Tibial nerve (tissue), 4 donors: ENCODE results near the gene UBASH3B. TPM values are rescaled to one million over a fixed set of nuclear protein-coding genes. Genes with fewer than 3 reads are reported as not detected.

Experiments
- DNase-seq, 2 donors: peaks; one replicate each; pipeline ENCODE4 v3.0.0-alpha.2; 2019; ENCODE audit warnings: low spot score in 2 of 2
- H3K27ac ChIP-seq, 4 donors: fragments of 200-600 bp; sonication (generic) in 3 of 4; one replicate each; pipeline ENCODE4 v1.5.1; 2017 to 2019; ENCODE audit warnings: mild to moderate bottlenecking in 1 of 4
- H3K27me3 ChIP-seq, 2 donors: fragments of 200-600 bp; sonication (generic) in 1 of 2; one replicate each; pipeline versions ENCODE4 v1.5.1 to v1.6.0; 2017 to 2019
- H3K36me3 ChIP-seq, 3 donors: fragments of 200-600 bp; sonication (generic); one replicate each; pipeline ENCODE4 v1.5.1; 2018 to 2019
- H3K4me1 ChIP-seq, 4 donors: fragments of 200-600 bp; sonication (generic) in 3 of 4; one replicate each; pipeline ENCODE4 v1.5.1; 2017 to 2019
- H3K4me3 ChIP-seq, 4 donors: fragments of 200-600 bp; sonication (generic) in 3 of 4; one replicate each; pipeline ENCODE4 v1.5.1; 2017 to 2019; ENCODE audit warnings: mild to moderate bottlenecking in 1 of 4, moderate library complexity in 1 of 4
- H3K9me3 ChIP-seq, 4 donors: fragments of 200-600 bp; sonication (generic) in 3 of 4; one replicate each; pipeline ENCODE4 v1.5.1; 2017 to 2019
- EP300 ChIP-seq, 2 donors: sonication (generic); formaldehyde crosslinking; IDR thresholded peaks; one replicate each; pipeline ENCODE4 v1.6.1; 2017; ENCODE audit warnings: antibody characterized with exemption in 2 of 2, mild to moderate bottlenecking in 1 of 2
- POLR2A ChIP-seq, 2 donors: fragments of 450-650 bp; IDR thresholded peaks; one replicate each; pipeline ENCODE4 v1.6.1; 2017; ENCODE audit warnings: antibody characterized with exemption in 2 of 2, mild to moderate bottlenecking in 2 of 2, moderate library complexity in 2 of 2
- WGBS, 2 donors: methylation state at CpG; one replicate each; pipeline ENCODE4 v1.1.5; 2018; 5-methylcytosine and 5-hydroxymethylcytosine counted together
- total RNA-seq, 4 donors: library from RNA; depleted of rRNA; stranded (reverse); fragments of >200 nt; gene quantifications; one replicate each; pipeline ENCODE4 v1.1.0, GENCODE V29; 2016
- TF ChIP-seq, protein P1 (sequence below), 5 experiments: fragments of 200-600 bp in 3 of 5; fragments of 450-650 bp in 2 of 5; sonication (generic) in 3 of 5; IDR thresholded peaks; one replicate each; pipeline ENCODE4 v1.5.1; 2016 to 2019; ENCODE audit warnings: antibody characterized with exemption in 5 of 5, mild to moderate bottlenecking in 3 of 5, moderate library complexity in 2 of 5

The UBASH3B gene
- total RNA-seq, 4 donors from 2014 or later, result 0.66 to 5.1 (median 1.8) TPM

DNA sequence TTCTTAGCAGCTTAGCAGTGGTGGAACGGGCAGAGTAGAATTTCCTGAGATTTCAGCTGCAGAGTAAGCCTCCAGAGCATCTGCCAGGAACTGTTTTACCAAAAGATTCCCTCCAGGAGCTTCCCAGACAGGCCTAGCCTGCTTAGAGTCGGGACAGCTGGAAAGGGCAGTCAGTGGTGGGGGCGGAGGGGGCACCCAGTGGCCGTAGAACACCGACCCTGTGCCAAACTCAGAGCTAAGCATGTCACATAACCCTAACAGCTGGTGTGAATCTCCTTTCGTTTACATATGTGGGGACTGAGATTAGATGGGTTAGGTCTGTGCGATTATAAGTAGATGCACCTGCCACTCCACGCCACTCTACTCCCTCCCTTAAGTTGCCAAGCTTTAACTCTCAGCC is 102.8 kb downstream of the UBASH3B start:
- DNase-seq, result no peak
- Histone ChIP-seq H3K4me1 (no peaks in the 10 kb centered on the region), H3K4me3 (no peak overlapping the region), H3K36me3 (no peaks in the 10 kb centered on the region), H3K27me3 (no peaks in the 10 kb centered on the region), H3K27ac (no peak overlapping the region), H3K9me3 (no peaks in the 10 kb centered on the region)
- 76 to 82% methylated on average over 8 of the region's 8 CpGs for WGBS, 2 donors
- TF ChIP-seq POLR2A (IDR thresholded peaks at IDR 0.05) (no peak), EP300 (IDR thresholded peaks at IDR 0.05) (no peak)
- TF ChIP-seq, protein P1, sequence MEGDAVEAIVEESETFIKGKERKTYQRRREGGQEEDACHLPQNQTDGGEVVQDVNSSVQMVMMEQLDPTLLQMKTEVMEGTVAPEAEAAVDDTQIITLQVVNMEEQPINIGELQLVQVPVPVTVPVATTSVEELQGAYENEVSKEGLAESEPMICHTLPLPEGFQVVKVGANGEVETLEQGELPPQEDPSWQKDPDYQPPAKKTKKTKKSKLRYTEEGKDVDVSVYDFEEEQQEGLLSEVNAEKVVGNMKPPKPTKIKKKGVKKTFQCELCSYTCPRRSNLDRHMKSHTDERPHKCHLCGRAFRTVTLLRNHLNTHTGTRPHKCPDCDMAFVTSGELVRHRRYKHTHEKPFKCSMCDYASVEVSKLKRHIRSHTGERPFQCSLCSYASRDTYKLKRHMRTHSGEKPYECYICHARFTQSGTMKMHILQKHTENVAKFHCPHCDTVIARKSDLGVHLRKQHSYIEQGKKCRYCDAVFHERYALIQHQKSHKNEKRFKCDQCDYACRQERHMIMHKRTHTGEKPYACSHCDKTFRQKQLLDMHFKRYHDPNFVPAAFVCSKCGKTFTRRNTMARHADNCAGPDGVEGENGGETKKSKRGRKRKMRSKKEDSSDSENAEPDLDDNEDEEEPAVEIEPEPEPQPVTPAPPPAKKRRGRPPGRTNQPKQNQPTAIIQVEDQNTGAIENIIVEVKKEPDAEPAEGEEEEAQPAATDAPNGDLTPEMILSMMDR (IDR thresholded peaks at IDR 0.05), result no peak

DNA sequence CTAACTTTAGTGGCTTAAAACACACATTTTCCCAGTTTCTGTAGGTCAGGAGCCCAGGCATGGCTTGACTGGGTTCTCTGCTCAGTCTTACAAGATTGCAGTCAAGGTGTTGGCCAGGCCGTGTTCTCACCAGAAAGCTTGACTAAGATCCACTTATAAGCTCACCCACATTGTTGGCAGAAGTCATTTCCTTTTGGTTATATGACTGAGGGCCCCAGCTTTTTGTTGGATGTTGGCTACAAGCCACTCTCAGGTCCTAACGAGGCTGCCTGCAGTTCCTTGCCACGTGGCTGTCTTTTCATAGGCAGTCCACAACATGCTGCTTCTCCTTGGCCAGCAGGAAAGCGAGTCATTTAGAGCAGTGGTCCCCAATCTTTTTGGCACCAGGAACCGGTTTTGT is 103.5 kb downstream of the UBASH3B start:
- TF ChIP-seq EP300 (IDR thresholded peaks at IDR 0.05) (no peak), POLR2A (IDR thresholded peaks at IDR 0.05) (no peak)
- TF ChIP-seq, protein P1 (IDR thresholded peaks at IDR 0.05), result no peak
- Histone ChIP-seq H3K4me1 (no peaks in the 10 kb centered on the region), H3K27ac (no peak overlapping the region), H3K36me3 (no peaks in the 10 kb centered on the region), H3K27me3 (no peaks in the 10 kb centered on the region), H3K4me3 (no peak overlapping the region), H3K9me3 (no peaks in the 10 kb centered on the region)
- WGBS, 2 donors, result 51 to 53% methylated on average over 5 of the region's 5 CpGs
- no peak for DNase-seq

DNA sequence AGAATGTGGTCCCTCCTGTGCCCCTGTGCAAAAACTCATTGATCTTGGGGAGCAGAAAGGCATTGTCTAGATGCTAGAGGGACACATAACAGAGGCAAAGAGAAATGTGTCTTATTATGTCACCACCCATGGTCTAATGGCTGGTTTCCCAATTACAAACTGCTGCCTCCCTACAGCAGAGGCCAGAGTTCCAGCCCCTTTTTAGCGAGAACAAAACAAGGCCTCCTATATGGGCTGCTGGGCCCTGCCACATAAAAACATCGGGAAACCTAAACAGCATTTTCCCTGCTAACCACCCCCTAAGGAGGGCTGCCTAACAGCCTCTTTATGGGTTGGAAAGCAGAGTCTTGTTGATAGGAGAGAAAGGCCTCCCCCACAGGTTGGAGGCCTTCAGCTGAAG is 107.6 kb downstream of the UBASH3B start:
- no peak overlapping the region for H3K4me3 ChIP-seq
- WGBS, 2 donors, result 60 to 76% methylated on average over 2 of the region's 2 CpGs
- H3K27me3 ChIP-seq, result no peaks in the 10 kb centered on the region
- H3K9me3 ChIP-seq, result no peaks in the 10 kb centered on the region
- DNase-seq, result no peak
- TF ChIP-seq, protein P1 (IDR thresholded peaks at IDR 0.05), result no peak
- TF ChIP-seq EP300 (IDR thresholded peaks at IDR 0.05) (no peak), POLR2A (IDR thresholded peaks at IDR 0.05) (no peak)
- no peaks in the 10 kb centered on the region for H3K36me3 ChIP-seq
- no peak overlapping the region for H3K27ac ChIP-seq
- H3K4me1 ChIP-seq, result no peaks in the 10 kb centered on the region

DNA sequence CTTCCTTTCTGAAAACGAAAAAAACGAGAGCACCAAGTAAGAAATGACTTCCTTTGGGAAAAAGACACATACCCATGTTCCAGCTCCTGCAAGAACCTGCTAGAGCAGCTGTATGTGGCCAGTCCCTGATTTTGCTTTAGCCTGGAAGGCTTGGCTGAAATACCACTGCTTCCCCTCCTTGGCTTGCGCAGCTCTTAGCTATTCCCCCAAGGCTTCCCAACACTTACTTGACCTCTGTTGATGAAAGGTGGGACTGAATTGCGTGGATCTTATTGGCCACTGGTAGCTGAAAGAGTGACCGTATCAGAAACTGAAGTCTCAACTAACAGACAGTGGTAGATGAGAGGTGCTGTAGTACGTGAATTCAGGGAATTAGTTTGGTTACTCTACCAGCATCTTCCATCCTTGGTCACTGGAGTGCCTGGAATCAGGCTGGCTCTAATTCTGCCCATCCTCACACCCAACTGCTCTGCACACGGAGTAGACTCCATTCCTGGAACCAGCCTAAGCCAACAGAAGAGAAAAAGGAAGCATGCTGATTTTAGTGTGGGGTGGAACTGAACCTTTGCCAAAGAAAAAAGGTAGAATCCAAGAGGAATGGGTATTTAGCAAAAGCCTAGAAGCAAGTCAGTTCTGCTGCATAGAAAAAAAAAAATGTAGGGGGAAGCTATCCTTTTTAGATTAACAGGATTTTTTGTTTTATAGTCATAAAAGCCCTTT is 109.0 kb downstream of the UBASH3B start:
- TF ChIP-seq, protein P1 (IDR thresholded peaks at IDR 0.05), result no peak
- TF ChIP-seq POLR2A (IDR thresholded peaks at IDR 0.05), result no peak
- no peak for TF ChIP-seq EP300 (IDR thresholded peaks at IDR 0.05)

DNA sequence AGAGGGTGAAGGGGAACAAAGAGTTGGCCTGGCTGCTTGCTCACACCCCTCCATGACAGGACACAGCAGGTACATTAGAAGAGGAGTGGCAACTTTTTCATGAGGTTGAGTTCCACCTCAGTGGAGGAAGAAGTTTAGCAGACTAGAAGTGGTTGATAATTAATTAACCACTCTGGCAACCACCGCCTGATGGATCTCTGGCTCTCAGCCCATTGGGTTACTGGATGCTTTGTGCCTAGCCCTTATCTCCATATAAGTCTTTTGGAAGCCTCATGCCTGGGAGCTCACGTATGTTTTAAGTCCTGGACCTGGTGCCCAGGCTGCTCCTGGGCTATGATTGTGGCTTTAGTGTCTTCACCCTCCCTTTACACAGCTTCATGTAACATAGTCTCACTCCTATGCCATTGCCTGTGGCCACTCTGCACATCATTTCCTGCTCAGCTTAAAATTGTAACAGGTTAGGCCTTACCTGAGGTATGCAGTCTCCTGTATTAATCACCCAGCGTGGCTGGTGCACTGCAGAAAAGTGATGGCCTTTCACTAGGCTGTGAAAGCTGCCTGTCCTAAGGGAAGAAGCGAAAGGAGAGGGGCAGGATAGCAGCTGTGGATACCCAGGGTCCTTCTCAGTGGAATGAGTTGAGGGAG is 110.1 kb downstream of the UBASH3B start:
- Histone ChIP-seq H3K4me3 (no peak overlapping the region), H3K27me3 (no peaks in the 10 kb centered on the region), H3K4me1 (no peaks in the 10 kb centered on the region), H3K36me3 (no peaks in the 10 kb centered on the region), H3K27ac (no peak overlapping the region), H3K9me3 (no peaks in the 10 kb centered on the region)
- no peak for DNase-seq
- TF ChIP-seq, protein P1 (IDR thresholded peaks at IDR 0.05), result no peak
- TF ChIP-seq POLR2A (IDR thresholded peaks at IDR 0.05), result no peak
- 88% methylated on average over 4 of the region's 4 CpGs for WGBS, 2 donors

More for the DNA sequence above, 109.0 kb downstream of the UBASH3B start:
- H3K27ac ChIP-seq, result no peak overlapping the region
- H3K27me3 ChIP-seq, result no peaks in the 10 kb centered on the region
- no peaks in the 10 kb centered on the region for H3K4me1 ChIP-seq
- H3K9me3 ChIP-seq, result no peaks in the 10 kb centered on the region
- H3K36me3 ChIP-seq, result no peaks in the 10 kb centered on the region
- no peak overlapping the region for H3K4me3 ChIP-seq
- DNase-seq, result no peak
- 75 to 76% methylated on average over 7 of the region's 7 CpGs for WGBS, 2 donors
